ENCODE results near the gene ACVR2B.

The ACVR2B gene

DNA sequence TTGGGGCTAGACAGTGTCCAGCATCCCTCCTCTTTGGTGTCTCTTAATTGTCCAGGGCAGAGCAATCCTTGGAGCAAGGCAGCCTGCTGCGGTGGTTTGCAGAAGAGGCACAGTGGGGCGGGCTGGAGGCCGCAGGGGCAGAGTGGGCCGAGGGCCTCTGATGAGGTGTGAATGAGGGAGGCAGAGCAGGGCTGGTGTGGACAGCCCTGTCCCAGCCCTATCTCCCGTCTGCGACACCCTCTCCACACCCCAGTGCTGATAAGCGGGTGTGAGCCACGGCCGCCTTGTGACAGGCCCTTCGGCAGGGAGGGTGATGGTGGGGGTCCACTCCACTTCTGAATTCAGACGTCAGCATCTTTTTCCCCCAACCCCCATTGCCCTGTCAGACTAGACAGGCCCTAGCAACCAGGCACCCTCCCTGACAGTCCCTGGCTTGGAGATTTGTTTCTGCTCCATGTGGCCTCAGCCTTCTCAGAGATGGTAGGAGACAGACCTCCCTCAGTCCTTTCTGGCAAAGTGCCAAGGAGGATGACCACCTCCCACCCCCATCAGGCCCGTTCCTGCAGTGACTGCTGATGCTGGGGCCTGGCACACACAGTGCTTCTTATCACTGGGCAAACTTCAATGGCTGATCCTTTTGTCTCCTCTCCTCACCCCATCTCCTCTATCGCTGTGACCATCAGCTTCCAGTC lies 79.7 kb downstream of the ACVR2B start:
- no peak for DNase-seq (ENCODE audit: low spot score)

DNA sequence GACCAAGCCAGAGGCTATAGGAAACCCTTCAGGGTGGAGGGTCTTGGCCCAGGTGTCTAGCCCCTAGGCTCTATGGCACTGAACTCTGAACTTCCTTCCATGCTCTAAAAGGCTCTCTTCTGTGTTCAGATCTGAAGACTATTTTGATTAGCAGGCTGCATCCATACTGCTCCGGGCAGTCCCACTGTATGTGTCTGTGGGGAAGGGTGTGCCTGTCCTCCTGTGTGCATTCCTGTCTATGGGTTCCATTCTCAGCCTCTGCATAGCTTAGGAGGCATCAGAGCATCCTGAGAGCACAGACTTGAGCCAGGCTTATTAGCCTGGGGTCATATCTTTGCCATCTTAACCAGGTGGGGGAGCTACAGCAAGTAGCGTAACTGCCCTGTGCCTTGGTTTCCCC lies 80.5 kb downstream of the ACVR2B start:
- DNase-seq (ENCODE audit: low spot score), result no peak

DNA sequence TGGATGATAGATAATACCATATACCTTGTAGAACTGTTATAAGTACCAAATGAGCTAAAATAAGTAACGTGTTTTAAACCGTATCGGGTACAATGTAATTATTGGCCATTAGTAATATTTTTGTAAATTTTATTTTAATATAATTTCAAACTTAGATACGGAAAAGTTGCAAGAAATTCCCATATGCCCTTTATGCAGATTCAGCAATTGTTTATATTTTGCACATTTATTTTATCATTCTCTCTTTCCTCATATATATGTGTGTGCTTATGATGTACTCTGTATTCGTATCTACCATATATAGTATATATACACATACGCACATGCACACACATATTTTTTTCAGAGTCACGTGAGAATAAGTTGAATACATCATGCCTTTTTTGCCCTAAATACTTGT lies 80.9 kb downstream of the ACVR2B start:
- no peak for DNase-seq (ENCODE audit: low spot score)

- no peak for DNase-seq (ENCODE audit: low spot score)
Observed at GRCh38 chr3:38536671-38537070, 83.0 kb downstream of the ACVR2B start.

DNA sequence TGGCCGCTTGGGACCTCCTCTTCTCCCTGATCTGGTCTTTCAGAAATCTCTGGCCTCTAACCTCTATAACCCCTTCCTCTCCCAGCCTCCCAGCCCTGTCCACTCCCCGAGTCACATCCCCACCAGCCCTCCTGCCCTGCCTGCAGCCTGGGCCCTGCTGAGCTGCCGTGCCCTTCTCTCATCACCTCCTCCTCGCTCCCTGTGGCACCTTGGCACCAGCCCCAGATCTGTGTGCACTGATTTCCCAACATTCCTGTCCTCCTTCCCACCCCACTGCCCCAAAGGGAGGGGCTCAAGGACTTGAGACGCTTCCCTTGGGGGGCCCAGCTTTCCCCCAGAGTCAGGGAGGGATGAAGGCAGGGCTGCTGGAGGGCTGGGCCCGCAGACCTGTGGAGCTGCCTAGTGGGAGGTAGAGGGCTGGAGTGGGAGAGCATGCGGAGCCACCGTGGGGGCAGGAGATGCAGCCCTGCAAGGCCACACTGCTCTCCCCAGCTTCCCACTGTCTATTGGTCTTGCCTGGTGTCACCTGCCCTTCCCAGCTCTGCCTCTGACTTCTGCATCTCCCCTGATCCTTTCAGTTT lies 85.2 kb downstream of the ACVR2B start:
- DNase-seq (ENCODE audit: low spot score), result no peak

GRCh38 chr3:38541806-38542205 lies 88.1 kb downstream of the ACVR2B start:
- DNase-seq (ENCODE audit: low spot score), result no peak
